Ovary (tissue), 9 donors: ENCODE results near the gene HRH2. TPM values are rescaled to one million over a fixed set of nuclear protein-coding genes. Genes with fewer than 3 reads are reported as not detected.

Experiments
- DNase-seq, 5 donors: peaks; one replicate each; pipeline ENCODE4 v3.0.0-alpha.2; 2019 to 2020
- H3K27ac ChIP-seq, 2 donors: fragments of 200-600 bp; one replicate each; pipeline versions ENCODE4 v1.5.1 to v1.8.0; 2019 to 2022
- H3K27me3 ChIP-seq: fragments of 200-600 bp; one replicate; pipeline ENCODE4 v1.8.0; 2022
- H3K36me3 ChIP-seq: fragments of 200-600 bp; sonication (generic); one replicate; pipeline ENCODE4 v1.5.1; 2019
- H3K4me1 ChIP-seq: one replicate; pipeline ENCODE4 v1.8.1; 2013; ENCODE audit warnings: mild to moderate bottlenecking, moderate library complexity; ENCODE audit not compliant: insufficient read depth
- H3K4me3 ChIP-seq: fragments of 200-600 bp; sonication (generic); one replicate; pipeline ENCODE4 v1.5.1; 2017
- H3K9me3 ChIP-seq, 2 donors: fragments of 200-600 bp in 1 of 2; sonication (generic) in 1 of 2; one replicate each; pipeline versions ENCODE4 v1.5.1 to v1.8.1; 2013 to 2019; ENCODE audit warnings: mild to moderate bottlenecking in 1 of 2, moderate library complexity in 1 of 2
- CTCF ChIP-seq, 3 donors: fragments of 450-650 bp in 2 of 3; fragments of 200-600 bp in 1 of 3; IDR thresholded peaks; one replicate each; pipeline versions ENCODE4 v1.5.1 to v1.8.0; 2016 to 2022; ENCODE audit warnings: antibody characterized with exemption in 3 of 3, mild to moderate bottlenecking in 1 of 3
- EP300 ChIP-seq: sonication (generic); formaldehyde crosslinking; IDR thresholded peaks from one replicate; pipeline ENCODE4 v1.6.1; 2017; ENCODE audit warnings: antibody characterized with exemption
- POLR2A ChIP-seq: fragments of 450-650 bp; IDR thresholded peaks from one replicate; pipeline ENCODE4 v1.6.1; 2017; ENCODE audit warnings: antibody characterized with exemption, mild to moderate bottlenecking, moderate library complexity
- WGBS, 3 donors: extraction: QIAGEN DNeasy Blood & Tissue Kit in 1 of 3; methylation state at CpG; one replicate each; pipeline versions ENCODE4 v1.1.5 to v1.1.7; 2013 to 2017; 5-methylcytosine and 5-hydroxymethylcytosine counted together
- intact Hi-C, 4 donors: fragments of 100-400 bp; cut with DNase I; formaldehyde crosslinking; loops; one replicate each; pipeline versions ENCODE4 v1.11.0 to v1.15.1; 2022 to 2023
- polyA plus RNA-seq, 2 donors: library from polyadenylated mRNA; stranded (reverse); fragments of 200-250 nt in 1 of 2; fragments of 350-450 nt in 1 of 2; fragmentation: Illumina TruSeq in 1 of 2; extraction: RNeasy Lipid Tissue Mini Kit (QIAGEN cat#74804) in 1 of 2; gene quantifications; one replicate each; pipeline ENCODE4 v1.2.3, GENCODE V29; 2013 to 2014
- total RNA-seq, 7 donors: library from RNA; depleted of rRNA in 2 of 7; stranded (reverse); fragments of >200 nt in 2 of 7; fragmentation: NEBNext Ultra II Directional in 3 of 7; extraction: Animal tissue kit (Norgen Biotek cat#: 25700) in 3 of 7; gene quantifications; one replicate each; pipeline versions ENCODE4 v1.1.0 to v1.2.4, GENCODE V29; 2016 to 2023
- donor health status: DM: no; HTN: no; CAD: no; lungs with moderate emphysema.
- donor health status: DM: no; HTN: no; CAD: no.
- donor health status: Bipolar disorder and iron deficiency.
- donor health status: DM: yes; HTN: yes; CAD: no.
- donor health status: DM: no; HTN: no; CAD: no.
- donor health status: DM: yes; HTN: yes; CAD: no.

HRH2 gene
- total and polyA plus RNA-seq, 9 donors = 0.23 to 3.3 (median 1.2) TPM

- H3K27me3 ChIP-seq = no peaks in the 10 kb centered on the region
- no peak overlapping the region for H3K4me3 ChIP-seq
- H3K27ac ChIP-seq = no peak overlapping the region
- H3K9me3 ChIP-seq = no peaks in the 10 kb centered on the region
- 64 to 83% (median 72%) methylated on average over 4 of the region's 4 CpGs for WGBS, 3 donors
- intact Hi-C loops = no loop called here
- TF ChIP-seq CTCF (IDR thresholded peaks at IDR 0.05) (no peak), POLR2A (no peak), EP300 (no peak)
- H3K4me1 ChIP-seq = no peaks in the 10 kb centered on the region
- no peaks in the 10 kb centered on the region for H3K36me3 ChIP-seq
- no peak for DNase-seq
Measured at GRCh38 chr5:175731756-175732465, 74.0 kb downstream of the HRH2 start.

- Histone ChIP-seq H3K4me1 (no peaks in the 10 kb centered on the region), H3K27ac (no peak overlapping the region), H3K4me3 (no peak overlapping the region), H3K9me3 (no peaks in the 10 kb centered on the region), H3K36me3 (no peaks in the 10 kb centered on the region), H3K27me3 (no peaks in the 10 kb centered on the region)
- no peak for DNase-seq
- WGBS, 3 donors = 74 to 79% (median 78%) methylated on average over 6 of the region's 6 CpGs
- intact Hi-C loops = no loop called here
- TF ChIP-seq POLR2A (no peak), CTCF (IDR thresholded peaks at IDR 0.05) (no peak), EP300 (no peak)
Measured at GRCh38 chr5:175733017-175733416, 75.1 kb downstream of the HRH2 start.

GRCh38 chr5:175734016-175734415 is 76.1 kb downstream of the HRH2 start:
- Histone ChIP-seq H3K4me1 (no peaks in the 10 kb centered on the region), H3K27me3 (no peaks in the 10 kb centered on the region), H3K9me3 (no peaks in the 10 kb centered on the region), H3K27ac (no peak overlapping the region), H3K36me3 (no peaks in the 10 kb centered on the region), H3K4me3 (no peak overlapping the region)
- intact Hi-C loops = no loop called here
- WGBS, 3 donors = 85 to 91% (median 89%) methylated on average over 14 of the region's 14 CpGs
- no peak for TF ChIP-seq CTCF (IDR thresholded peaks at IDR 0.05)
- no peak for TF ChIP-seq EP300
- no peak for TF ChIP-seq POLR2A
- DNase-seq = no peak

- no peaks in the 10 kb centered on the region for H3K4me1 ChIP-seq
- no peaks in the 10 kb centered on the region for H3K9me3 ChIP-seq
- H3K36me3 ChIP-seq = no peaks in the 10 kb centered on the region
- H3K4me3 ChIP-seq = no peak overlapping the region
- no peak overlapping the region for H3K27ac ChIP-seq
- TF ChIP-seq CTCF (IDR thresholded peaks at IDR 0.05) (no peak), EP300 (no peak), POLR2A (no peak)
- no peak for DNase-seq
- no peaks in the 10 kb centered on the region for H3K27me3 ChIP-seq
- WGBS, 3 donors = 77 to 78% (median 78%) methylated on average over 10 of the region's 10 CpGs
- intact Hi-C loops = no loop called here
Measured at GRCh38 chr5:175734501-175734900, 76.6 kb downstream of the HRH2 start.
